ENCODE data around the gene HASPIN. TPM values are rescaled to one million over a fixed set of nuclear protein-coding genes. Genes with fewer than 3 reads are reported as not detected.

HASPIN gene
- total RNA-seq, 4 donors from 2014 or later: 0.21 TPM; not detected in 3

DNA sequence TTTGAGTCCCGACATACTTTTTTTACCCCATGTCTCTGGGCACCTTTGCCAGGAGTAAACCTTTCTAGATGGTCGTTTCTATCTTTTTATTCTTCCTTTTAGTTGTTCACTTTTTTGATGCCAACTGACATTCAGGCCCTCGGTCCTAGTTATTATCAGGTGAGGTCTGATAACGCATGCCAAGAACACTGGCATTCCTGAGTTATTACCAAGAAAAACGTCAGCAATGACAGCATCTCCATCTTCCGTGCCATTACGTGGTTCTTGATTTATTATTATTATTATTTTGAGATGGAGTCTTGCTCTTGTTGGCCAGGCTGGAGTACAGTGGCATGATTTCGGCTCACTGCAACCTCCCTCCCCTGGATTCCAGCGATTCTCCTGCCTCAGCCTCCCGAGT, 21.4 kb downstream of the HASPIN start:
- Histone ChIP-seq H3K4me1 (no peaks in the 10 kb centered on the region), H3K4me3 (no peak overlapping the region), H3K36me3 (no peaks in the 10 kb centered on the region), H3K27me3 (no peaks in the 10 kb centered on the region), H3K9me3 (no peaks in the 10 kb centered on the region), H3K27ac (no peak overlapping the region)
- TF ChIP-seq POLR2A (IDR thresholded peaks at IDR 0.05): no peak
- 82 to 88% methylated on average over 10 of the region's 10 CpGs for WGBS, 2 donors
- DNase-seq (ENCODE audit: low spot score in 2 of 2): no peak

DNA sequence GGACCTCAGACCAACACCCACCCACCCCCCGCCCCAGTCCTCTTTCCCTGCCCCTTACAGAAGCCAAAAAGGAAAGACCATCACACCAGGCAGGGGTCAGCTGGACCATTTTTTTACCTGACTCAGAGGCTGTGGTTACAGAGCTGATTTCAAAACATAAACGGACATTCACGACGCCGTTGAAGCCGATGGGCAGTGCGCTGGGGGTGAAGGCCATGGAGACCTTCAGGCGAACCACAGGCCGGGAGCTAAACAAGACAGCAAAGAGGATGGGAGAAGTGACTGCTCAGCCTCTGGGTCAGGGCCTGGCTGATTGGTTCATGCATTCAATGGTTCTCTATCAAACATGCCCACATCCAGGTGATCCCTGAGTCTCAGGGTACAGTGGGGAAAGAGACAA, 24.1 kb downstream of the HASPIN start:
- no peaks in the 10 kb centered on the region for H3K9me3 ChIP-seq
- no peaks in the 10 kb centered on the region for H3K36me3 ChIP-seq
- no peak overlapping the region for H3K27ac ChIP-seq
- WGBS, 2 donors: 91 to 94% methylated on average over 9 of the region's 9 CpGs
- no peak overlapping the region for H3K4me3 ChIP-seq
- H3K4me1 ChIP-seq: no peaks in the 10 kb centered on the region
- no peak for DNase-seq (ENCODE audit: low spot score in 2 of 2)
- TF ChIP-seq, protein P1, sequence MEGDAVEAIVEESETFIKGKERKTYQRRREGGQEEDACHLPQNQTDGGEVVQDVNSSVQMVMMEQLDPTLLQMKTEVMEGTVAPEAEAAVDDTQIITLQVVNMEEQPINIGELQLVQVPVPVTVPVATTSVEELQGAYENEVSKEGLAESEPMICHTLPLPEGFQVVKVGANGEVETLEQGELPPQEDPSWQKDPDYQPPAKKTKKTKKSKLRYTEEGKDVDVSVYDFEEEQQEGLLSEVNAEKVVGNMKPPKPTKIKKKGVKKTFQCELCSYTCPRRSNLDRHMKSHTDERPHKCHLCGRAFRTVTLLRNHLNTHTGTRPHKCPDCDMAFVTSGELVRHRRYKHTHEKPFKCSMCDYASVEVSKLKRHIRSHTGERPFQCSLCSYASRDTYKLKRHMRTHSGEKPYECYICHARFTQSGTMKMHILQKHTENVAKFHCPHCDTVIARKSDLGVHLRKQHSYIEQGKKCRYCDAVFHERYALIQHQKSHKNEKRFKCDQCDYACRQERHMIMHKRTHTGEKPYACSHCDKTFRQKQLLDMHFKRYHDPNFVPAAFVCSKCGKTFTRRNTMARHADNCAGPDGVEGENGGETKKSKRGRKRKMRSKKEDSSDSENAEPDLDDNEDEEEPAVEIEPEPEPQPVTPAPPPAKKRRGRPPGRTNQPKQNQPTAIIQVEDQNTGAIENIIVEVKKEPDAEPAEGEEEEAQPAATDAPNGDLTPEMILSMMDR (IDR thresholded peaks at IDR 0.05): no peak
- no peak for TF ChIP-seq EP300 (IDR thresholded peaks at IDR 0.05)
- no peak for TF ChIP-seq POLR2A (IDR thresholded peaks at IDR 0.05)
- H3K27me3 ChIP-seq: peaks cover 0 to 7% of the 10 kb centered on the region in 2 donors

DNA sequence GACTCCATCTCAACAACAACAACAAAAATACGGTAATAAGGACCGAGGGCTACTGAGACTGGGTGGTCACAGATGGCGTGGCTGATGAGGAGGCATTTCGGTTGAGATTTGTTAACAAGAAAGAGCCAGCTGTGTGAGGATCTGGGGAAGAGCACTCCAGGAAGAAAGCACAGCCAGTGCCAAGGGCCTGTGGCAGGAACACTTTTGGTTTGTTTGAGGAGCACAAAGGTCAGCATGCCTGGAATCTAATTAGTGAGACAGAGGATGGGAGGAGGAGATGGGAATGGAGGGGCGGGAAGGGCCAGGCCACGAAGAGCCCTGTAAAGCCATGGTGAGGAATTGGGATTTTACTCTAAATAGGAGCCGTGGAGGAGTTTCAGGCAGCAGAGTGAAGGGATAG, 24.9 kb downstream of the HASPIN start:
- WGBS, 2 donors: 81 to 84% methylated on average over 7 of the region's 7 CpGs
- Histone ChIP-seq H3K36me3 (no peaks in the 10 kb centered on the region), H3K4me1 (no peaks in the 10 kb centered on the region), H3K27me3 (peaks cover 0 to 7% of the 10 kb centered on the region in 2 donors), H3K4me3 (no peak overlapping the region), H3K27ac (no peak overlapping the region), H3K9me3 (no peaks in the 10 kb centered on the region)
- DNase-seq (ENCODE audit: low spot score in 2 of 2): no peak
- TF ChIP-seq POLR2A (IDR thresholded peaks at IDR 0.05) (no peak), EP300 (IDR thresholded peaks at IDR 0.05) (no peak)
- TF ChIP-seq, protein P1 (IDR thresholded peaks at IDR 0.05): no peak

DNA sequence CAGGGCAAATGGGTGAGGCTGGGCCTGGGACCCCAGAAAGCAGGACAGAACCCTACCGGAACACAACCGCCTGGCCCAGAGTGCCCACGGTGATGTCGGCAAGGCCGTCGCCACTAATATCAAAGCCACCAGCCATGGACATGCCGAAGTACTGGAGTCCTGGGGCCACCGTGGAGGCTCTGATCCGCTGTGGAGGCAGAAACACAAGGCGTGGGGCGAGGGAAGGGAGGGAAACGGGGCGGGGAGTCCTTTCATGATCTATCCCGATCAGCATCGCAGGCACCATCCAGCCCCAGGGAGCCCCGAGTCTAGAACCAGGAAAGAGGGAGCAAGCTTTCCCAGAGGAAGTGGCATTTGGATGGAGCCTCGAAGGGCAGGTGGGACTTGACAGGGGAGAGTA, 26.6 kb downstream of the HASPIN start:
- peaks cover 0 to 9% (median 0%) of the 10 kb centered on the region in 4 donors for H3K4me1 ChIP-seq
- peaks cover 0 to 21% of the 10 kb centered on the region in 2 donors for H3K27me3 ChIP-seq
- H3K36me3 ChIP-seq: no peaks in the 10 kb centered on the region
- DNase-seq (ENCODE audit: low spot score in 2 of 2): no peak
- no peaks in the 10 kb centered on the region for H3K9me3 ChIP-seq
- TF ChIP-seq EP300 (IDR thresholded peaks at IDR 0.05) (no peak), POLR2A (IDR thresholded peaks at IDR 0.05) (no peak)
- TF ChIP-seq, protein P1 (IDR thresholded peaks at IDR 0.05): no peak
- H3K27ac ChIP-seq: no peak overlapping the region
- H3K4me3 ChIP-seq: no peak overlapping the region
- WGBS, 2 donors: 83% methylated on average over 17 of the region's 17 CpGs

DNA sequence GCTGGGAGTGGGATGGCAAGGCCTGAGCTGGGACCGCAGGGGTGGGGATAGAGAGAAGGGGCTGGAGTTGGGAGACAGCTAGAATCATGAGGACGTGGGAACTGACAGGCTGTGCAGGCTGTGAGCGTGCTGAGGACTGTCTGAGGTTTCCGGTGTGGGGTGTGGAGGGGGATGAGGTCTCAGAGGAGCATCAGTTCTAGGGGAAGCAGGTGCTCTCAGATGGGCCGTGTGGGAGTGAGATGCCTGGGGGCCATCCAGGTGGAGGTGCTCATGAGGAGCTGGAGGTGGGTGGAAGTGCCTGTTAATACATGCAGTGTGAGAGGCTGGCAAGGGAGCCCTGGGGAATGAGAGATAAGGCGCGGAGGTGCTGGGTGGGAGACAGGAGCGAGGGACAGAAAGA, 27.2 kb downstream of the HASPIN start:
- H3K27me3 ChIP-seq: peaks cover 0 to 27% of the 10 kb centered on the region in 2 donors
- no peak overlapping the region for H3K27ac ChIP-seq
- WGBS, 2 donors: 71 to 73% methylated on average over 8 of the region's 8 CpGs
- TF ChIP-seq, protein P1 (IDR thresholded peaks at IDR 0.05): no peak
- TF ChIP-seq EP300 (IDR thresholded peaks at IDR 0.05): no peak
- TF ChIP-seq POLR2A (IDR thresholded peaks at IDR 0.05): no peak
- no peak for DNase-seq (ENCODE audit: low spot score in 2 of 2)
- H3K9me3 ChIP-seq: no peaks in the 10 kb centered on the region
- peaks cover 0 to 9% (median 0%) of the 10 kb centered on the region in 4 donors for H3K4me1 ChIP-seq
- H3K36me3 ChIP-seq: no peaks in the 10 kb centered on the region
- H3K4me3 ChIP-seq: no peak overlapping the region

DNA sequence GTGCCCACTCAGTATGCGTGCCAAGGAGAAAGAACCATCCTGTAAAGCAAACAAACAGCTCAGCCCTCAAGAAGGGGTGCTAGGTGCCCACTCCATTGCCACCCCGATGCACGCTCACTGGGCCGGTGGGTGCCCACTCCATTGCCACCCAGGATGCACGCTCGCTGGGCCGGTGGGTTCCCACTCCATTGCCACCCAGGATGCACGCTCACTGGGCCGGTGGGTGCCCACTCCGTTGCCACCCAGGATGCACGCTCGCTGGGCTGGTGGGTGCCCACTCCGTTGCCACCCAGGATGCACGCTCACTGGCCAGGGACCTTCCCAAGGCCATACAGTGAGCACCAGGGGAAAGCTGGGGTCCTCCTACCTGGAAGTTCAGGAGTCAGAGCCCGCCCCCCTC, 28.1 kb downstream of the HASPIN start:
- H3K27me3 ChIP-seq: peaks cover 0 to 28% of the 10 kb centered on the region in 2 donors
- no peak for TF ChIP-seq POLR2A (IDR thresholded peaks at IDR 0.05)
- TF ChIP-seq EP300 (IDR thresholded peaks at IDR 0.05): no peak
- TF ChIP-seq, protein P1 (IDR thresholded peaks at IDR 0.05): no peak

More for the DNA sequence above, 28.1 kb downstream of the HASPIN start:
- WGBS, 2 donors: 91 to 98% methylated on average over 7 to 8 of the region's 15 CpGs
- no peak for DNase-seq (ENCODE audit: low spot score in 2 of 2)
- H3K9me3 ChIP-seq: no peaks in the 10 kb centered on the region
- no peak overlapping the region for H3K4me3 ChIP-seq
- peaks cover 0 to 9% (median 0%) of the 10 kb centered on the region in 4 donors for H3K4me1 ChIP-seq
- no peaks in the 10 kb centered on the region for H3K36me3 ChIP-seq
- H3K27ac ChIP-seq: no peak overlapping the region
